Neural cell (in vitro differentiated cells): ENCODE data around the gene NFIX.

ENCODE experiments used
- EP300 ChIP-seq: fragments of 450-650 bp; conservative IDR thresholded peaks from 2 replicates; pipeline ENCODE4 v1.6.1; 2014; ENCODE audit warnings: antibody characterized with exemption, mild to moderate bottlenecking, moderate library complexity; ENCODE audit not compliant: poor library complexity, severe bottlenecking
- EZH2 ChIP-seq: fragments of 200-600, 300-800 bp; shearing (Covaris generic), sonication (generic); IDR thresholded peaks from 2 replicates; pipeline ENCODE4 v1.6.1; 2014; ENCODE audit warnings: antibody characterized with exemption, low read length, borderline replicate concordance, mild to moderate bottlenecking; ENCODE audit not compliant: insufficient read depth, poor library complexity, severe bottlenecking
- POLR2AphosphoS5 ChIP-seq: IDR thresholded peaks from 2 replicates; pipeline ENCODE4 v1.6.1; 2012
- SMC3 ChIP-seq: fragments of 450-650 bp; conservative IDR thresholded peaks from 2 replicates; pipeline ENCODE4 v1.6.1; 2014; ENCODE audit warnings: antibody characterized with exemption, mild to moderate bottlenecking, moderate library complexity; ENCODE audit not compliant: poor library complexity
- TF ChIP-seq, protein P1 (sequence below): fragments of 450-650 bp; IDR thresholded peaks from 2 replicates; pipeline ENCODE4 v1.5.1; 2014; ENCODE audit warnings: antibody characterized with exemption, mild to moderate bottlenecking, moderate library complexity; ENCODE audit not compliant: poor library complexity, severe bottlenecking
- TF ChIP-seq, protein P2 (sequence below): IDR thresholded peaks from 2 replicates; pipeline ENCODE4 v1.6.1; 2012; ENCODE audit warnings: borderline replicate concordance

GRCh38 chr19:13078897-13079541 is 83.7 kb downstream of the NFIX start:
- TF ChIP-seq POLR2AphosphoS5 (no peak), EP300 (no peak), EZH2 (no peak), SMC3 (no peak)
- TF ChIP-seq, protein P1, sequence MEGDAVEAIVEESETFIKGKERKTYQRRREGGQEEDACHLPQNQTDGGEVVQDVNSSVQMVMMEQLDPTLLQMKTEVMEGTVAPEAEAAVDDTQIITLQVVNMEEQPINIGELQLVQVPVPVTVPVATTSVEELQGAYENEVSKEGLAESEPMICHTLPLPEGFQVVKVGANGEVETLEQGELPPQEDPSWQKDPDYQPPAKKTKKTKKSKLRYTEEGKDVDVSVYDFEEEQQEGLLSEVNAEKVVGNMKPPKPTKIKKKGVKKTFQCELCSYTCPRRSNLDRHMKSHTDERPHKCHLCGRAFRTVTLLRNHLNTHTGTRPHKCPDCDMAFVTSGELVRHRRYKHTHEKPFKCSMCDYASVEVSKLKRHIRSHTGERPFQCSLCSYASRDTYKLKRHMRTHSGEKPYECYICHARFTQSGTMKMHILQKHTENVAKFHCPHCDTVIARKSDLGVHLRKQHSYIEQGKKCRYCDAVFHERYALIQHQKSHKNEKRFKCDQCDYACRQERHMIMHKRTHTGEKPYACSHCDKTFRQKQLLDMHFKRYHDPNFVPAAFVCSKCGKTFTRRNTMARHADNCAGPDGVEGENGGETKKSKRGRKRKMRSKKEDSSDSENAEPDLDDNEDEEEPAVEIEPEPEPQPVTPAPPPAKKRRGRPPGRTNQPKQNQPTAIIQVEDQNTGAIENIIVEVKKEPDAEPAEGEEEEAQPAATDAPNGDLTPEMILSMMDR, result no peak
- TF ChIP-seq, protein P2, sequence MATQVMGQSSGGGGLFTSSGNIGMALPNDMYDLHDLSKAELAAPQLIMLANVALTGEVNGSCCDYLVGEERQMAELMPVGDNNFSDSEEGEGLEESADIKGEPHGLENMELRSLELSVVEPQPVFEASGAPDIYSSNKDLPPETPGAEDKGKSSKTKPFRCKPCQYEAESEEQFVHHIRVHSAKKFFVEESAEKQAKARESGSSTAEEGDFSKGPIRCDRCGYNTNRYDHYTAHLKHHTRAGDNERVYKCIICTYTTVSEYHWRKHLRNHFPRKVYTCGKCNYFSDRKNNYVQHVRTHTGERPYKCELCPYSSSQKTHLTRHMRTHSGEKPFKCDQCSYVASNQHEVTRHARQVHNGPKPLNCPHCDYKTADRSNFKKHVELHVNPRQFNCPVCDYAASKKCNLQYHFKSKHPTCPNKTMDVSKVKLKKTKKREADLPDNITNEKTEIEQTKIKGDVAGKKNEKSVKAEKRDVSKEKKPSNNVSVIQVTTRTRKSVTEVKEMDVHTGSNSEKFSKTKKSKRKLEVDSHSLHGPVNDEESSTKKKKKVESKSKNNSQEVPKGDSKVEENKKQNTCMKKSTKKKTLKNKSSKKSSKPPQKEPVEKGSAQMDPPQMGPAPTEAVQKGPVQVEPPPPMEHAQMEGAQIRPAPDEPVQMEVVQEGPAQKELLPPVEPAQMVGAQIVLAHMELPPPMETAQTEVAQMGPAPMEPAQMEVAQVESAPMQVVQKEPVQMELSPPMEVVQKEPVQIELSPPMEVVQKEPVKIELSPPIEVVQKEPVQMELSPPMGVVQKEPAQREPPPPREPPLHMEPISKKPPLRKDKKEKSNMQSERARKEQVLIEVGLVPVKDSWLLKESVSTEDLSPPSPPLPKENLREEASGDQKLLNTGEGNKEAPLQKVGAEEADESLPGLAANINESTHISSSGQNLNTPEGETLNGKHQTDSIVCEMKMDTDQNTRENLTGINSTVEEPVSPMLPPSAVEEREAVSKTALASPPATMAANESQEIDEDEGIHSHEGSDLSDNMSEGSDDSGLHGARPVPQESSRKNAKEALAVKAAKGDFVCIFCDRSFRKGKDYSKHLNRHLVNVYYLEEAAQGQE, result no peak
